ENCODE measurements around the gene ADCY9.

DNA sequence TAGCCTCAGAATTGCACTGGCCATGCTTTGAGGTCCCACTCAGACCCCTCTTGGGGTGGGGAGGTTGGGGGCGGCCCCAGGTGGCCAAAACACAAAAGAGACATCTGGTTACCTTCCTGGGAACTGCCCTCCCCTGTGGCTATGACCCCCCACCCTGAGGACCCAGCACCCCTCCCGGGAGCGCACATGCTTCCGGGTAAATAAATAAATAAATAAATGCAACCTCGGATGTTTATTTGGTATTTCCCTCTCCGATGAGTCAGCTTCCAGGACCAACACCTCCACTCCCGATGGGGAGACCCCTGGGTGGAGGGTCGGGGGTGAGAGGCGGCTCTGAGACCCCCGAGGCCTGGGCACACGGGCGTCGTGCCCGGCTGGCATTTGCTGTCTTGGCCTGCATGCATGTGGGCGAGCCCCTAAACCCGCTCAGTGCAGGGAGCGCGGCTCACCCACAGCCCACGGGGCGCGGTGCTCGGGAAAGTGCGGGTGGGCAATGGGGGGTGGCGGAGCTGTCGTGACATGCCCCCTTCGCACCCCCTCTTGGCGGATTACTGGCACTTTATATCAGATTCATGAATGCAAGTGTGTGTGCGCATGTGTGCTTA, 151.5 kb downstream of the ADCY9 start:
- no peak for TF ChIP-seq CTCF (IDR thresholded peaks at IDR 0.05; ENCODE audit: insufficient read depth, low read length, poor library complexity, severe bottlenecking)
- TF ChIP-seq EZH2phosphoT487 (conservative IDR thresholded peaks at IDR 0.05; ENCODE audit: low read length) = no peak

All from SU-DHL-6 (cell line).